ENCODE measurements around the gene OSBPL9.

OSBPL9 gene, protein sequence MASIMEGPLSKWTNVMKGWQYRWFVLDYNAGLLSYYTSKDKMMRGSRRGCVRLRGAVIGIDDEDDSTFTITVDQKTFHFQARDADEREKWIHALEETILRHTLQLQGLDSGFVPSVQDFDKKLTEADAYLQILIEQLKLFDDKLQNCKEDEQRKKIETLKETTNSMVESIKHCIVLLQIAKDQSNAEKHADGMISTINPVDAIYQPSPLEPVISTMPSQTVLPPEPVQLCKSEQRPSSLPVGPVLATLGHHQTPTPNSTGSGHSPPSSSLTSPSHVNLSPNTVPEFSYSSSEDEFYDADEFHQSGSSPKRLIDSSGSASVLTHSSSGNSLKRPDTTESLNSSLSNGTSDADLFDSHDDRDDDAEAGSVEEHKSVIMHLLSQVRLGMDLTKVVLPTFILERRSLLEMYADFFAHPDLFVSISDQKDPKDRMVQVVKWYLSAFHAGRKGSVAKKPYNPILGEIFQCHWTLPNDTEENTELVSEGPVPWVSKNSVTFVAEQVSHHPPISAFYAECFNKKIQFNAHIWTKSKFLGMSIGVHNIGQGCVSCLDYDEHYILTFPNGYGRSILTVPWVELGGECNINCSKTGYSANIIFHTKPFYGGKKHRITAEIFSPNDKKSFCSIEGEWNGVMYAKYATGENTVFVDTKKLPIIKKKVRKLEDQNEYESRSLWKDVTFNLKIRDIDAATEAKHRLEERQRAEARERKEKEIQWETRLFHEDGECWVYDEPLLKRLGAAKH

DNA sequence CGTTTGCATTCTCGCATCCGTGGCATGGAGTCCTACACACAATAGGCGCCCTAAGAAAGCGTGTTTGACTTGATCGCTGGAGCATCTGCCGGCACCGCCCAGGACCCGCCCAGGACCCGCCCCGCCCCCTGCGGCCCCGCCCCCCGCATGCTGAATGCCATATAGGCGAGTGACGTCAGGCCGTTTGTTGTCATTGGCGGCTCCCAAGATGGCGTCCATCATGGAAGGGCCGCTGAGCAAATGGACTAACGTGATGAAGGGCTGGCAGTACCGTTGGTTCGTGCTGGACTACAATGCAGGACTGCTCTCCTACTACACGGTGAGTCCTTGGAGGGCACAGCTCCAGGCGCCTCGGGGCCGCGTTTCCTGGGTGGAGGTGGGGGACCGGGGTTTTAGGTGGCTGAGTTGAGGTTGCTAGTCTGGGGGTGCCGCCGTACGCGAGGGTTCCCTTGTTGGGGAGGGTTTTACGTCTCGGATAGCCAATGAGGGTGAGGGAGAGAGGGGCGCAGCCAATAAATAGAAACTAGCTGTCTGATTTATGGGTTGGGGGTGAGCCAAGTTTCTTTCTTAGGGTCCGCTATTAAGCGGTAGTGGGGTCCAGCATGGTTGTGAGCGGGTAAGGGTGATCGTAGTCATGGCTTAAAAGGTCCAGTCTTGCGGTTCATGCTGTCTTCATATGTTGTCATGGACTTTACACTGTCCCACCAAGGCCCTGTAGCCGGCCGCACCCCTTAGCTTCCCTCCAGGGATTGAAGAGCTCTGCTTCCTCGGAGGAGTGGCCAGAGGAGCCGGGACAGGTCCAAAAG, at the start of gene OSBPL9:
OSBPL9 (plus strand) TSS at position 190 of the 806 bp plus-strand sequence; CDS start at position 209, 19 bp downstream.
- DNase-seq (ENCODE audit: low read depth in 2 of 2) = peak; percentile 70 to 78

DNA sequence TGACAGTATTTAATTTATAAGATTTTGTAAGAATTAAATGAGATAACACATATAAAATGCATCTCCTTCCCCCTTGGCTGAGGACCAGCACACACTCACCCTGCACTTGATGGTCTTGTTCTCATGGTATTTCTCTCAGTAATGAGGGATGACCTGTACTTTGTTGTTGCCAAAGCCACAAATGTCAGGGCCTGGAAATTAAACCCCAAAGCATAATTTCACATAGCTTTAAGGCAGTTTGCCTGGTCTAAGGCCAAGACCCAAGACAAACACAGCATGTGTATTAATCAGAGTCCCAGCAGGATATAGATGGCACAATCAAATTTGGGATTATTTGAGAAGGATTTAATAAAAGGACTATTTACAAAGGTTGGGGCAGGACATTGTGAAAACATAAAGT, 49.2 kb upstream of the OSBPL9 start:
- DNase-seq (ENCODE audit: low read depth in 2 of 2) = no peak

DNA sequence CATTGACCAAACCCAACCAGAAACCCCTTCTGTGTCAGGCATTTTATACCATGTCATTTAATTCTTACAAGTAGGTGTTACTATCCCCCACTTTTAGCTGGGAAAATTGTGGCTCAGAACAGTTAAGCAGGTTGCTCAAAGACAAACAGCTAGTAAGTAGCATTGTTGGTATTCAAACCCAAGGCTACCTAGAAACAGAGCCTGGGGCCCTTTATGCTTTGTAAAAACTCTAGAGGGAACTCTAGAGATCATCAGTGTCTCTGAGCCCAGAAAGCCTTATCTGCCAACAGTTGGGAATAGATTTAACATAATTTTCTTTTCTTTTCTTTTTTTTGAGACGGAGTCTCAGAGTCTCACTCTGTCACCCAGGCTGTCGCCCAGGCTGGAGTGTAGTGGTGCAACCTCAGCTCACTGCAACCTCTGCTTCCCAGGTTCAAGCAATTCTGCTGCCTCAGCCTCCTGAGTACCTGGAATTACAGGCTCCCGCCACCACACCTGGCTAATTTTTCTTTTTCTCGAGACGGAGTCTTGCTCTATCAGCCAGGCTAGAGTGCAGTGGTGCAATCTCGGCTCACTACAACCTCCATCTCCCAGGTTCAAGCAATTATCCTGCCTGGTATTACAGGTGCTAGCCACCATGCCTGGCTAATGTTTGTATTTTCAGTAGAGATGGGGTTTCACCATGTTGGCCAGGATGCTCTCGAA, 48.5 kb upstream of the OSBPL9 start:
- DNase-seq (ENCODE audit: low read depth in 2 of 2) = no peak

GRCh38 chr1:51569284-51570062, 47.4 kb upstream of the OSBPL9 start:
- DNase-seq (ENCODE audit: low read depth in 2 of 2) = peak in 1 of 2 donors; percentile 13

GRCh38 chr1:51570063-51570710, 46.7 kb upstream of the OSBPL9 start:
- DNase-seq (ENCODE audit: low read depth in 2 of 2) = no peak

- no peak for DNase-seq (ENCODE audit: low read depth in 2 of 2)
Measured at GRCh38 chr1:51572365-51572764, 44.5 kb upstream of the OSBPL9 start.

- no peak for DNase-seq (ENCODE audit: low read depth in 2 of 2)
Measured at GRCh38 chr1:51574796-51575195, 42.1 kb upstream of the OSBPL9 start.

DNA sequence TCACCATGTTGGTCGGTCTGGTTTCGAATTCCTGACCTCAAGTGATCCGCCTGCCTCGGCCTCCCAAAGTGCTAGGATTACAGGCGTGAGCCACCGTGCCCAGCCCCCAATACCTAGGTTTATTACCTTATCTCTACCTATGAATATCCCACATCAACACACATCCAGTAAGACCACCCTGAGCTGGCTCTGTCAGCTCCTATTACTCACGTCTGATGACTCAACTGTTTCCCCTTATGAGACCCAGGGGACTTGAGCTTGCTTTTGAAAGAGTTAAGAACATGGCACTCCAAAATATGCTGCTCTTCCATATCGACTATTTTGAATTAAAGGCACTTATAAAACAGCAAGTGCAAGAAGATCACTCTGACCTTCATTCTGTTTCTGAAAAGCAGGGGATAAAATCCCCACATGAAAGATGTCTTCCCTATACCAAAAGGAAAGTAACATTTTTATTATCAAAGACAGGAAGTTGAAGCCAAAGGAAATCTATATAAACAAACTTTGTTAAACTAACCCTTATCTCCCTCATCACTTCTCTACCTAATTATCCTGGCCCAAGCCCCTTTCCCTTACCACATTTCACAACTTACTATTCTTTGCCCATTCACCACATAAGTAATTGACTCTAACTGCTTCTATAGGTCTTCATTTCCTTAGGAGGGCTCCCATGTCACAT, 41.3 kb upstream of the OSBPL9 start:
- no peak for DNase-seq (ENCODE audit: low read depth in 2 of 2)

DNA sequence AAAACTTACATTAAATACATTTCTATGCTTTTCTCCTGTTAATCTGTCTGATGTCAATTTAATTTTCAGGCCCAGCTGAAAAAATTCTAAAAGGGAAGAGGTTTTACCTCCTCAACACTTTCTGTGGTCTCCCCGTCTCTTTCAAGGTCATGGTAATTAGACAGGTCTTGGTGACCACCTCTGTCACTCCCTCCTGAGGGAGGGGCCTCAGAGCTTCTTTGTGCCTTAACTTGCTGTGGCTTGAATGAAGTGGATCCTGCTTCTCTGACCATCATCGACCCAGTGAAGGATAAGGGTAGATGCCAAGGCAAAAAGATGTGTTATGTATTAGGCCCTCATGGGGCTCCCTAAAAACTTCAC, 40.8 kb upstream of the OSBPL9 start:
- no peak for DNase-seq (ENCODE audit: low read depth in 2 of 2)

DNA sequence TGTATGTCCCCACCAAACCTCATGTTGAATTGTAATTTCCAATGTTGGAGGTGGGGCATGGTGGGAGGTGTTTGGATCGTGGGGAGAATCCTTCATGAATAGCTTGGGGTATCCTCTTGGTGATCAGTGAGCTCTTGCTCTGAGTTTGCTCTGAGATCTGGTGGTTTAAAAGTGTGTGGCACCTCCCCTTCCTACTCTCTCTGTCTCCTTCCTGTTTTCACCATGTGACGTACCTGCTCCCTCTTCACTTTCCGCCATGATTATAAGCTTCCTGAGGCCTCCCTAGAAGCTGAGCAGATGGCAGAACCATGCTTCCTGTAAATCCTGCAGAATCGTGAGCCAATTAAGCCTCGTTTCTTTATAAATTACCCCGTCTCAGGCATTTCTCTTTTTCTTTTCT, 40.0 kb upstream of the OSBPL9 start:
- no peak for DNase-seq (ENCODE audit: low read depth in 2 of 2)

DNA sequence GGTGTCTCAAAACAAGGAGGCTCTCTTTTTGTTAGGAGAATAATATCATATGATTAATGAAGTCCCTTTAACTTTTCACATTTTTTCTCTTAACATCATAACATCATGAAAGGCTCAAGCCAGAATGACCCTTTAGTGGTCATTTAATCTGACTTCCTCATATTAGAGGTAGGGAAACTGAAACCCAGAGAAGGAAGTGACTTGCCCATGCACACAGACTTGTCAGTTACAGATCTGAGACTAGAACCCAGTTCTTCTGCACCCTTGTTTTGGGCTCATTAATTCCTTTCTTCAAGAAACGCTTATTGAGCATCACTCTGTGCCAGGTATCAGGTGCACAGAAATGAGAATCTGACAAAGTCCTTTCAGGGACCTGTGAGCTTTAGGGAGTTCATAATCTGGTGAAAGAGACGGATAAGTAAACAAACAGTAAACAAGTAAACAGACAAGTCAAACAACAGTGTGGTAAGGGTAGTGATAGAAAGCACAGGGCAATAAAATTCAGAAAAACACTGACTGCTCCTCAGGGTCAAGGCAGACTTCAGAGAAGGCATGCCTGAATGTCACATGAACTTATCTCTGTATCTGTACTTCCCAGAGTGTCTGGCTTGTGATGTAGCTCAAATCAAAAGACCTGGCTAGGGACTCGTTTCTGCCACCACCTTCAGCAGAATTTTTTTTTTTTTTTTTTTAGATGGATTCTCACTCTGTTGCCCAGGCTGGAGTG, 38.3 kb upstream of the OSBPL9 start:
- no peak for DNase-seq (ENCODE audit: low read depth in 2 of 2)

DNA sequence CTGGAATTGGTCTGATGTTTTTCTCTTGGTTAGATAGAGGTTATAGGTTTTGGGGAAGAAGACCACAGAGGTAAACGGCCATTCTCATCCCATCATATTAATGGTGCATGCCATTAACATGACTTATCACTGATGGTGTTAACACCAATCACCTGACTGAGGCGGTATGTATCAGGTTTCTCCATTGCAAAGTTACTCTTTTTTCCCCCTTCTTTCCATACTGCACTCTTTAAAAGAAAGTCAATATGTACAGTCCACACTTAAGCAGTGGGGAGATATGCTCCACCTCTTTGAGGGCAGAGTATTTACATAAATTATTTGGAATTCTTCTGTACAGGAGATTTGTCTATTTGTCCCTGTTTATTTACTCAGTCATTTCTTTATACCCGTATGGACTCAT, 35.7 kb upstream of the OSBPL9 start:
- no peak for DNase-seq (ENCODE audit: low read depth in 2 of 2)

- DNase-seq (ENCODE audit: low read depth in 2 of 2) = no peak
Measured at GRCh38 chr1:51583532-51583931, 33.4 kb upstream of the OSBPL9 start.

- DNase-seq (ENCODE audit: low read depth in 2 of 2) = no peak
Measured at GRCh38 chr1:51584021-51584420, 32.9 kb upstream of the OSBPL9 start.

DNA sequence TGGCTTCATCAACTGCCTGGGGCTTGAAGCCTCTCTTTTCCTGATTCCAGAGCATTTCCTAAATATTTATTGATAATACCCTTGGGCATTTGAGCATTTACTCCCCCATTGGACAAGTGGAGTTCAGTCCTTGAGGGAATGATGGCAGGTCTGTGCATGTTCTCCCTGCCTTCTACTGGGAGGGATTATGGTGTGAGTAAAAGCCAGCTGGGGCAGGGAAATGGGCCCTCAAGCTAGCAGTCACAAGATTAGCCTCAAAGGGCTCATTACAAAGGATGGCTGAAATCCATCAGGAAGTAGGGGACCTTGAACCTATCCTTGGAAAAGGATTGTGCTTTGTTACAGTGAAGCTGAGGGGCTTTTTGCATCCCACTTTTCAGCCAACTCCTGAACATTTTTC, 24.2 kb upstream of the OSBPL9 start:
- no peak for DNase-seq (ENCODE audit: low read depth in 2 of 2)

GRCh38 chr1:51594716-51595115, 22.2 kb upstream of the OSBPL9 start:
- no peak for DNase-seq (ENCODE audit: low read depth in 2 of 2)

- no peak for DNase-seq (ENCODE audit: low read depth in 2 of 2)
Measured at GRCh38 chr1:51600529-51600928, 16.4 kb upstream of the OSBPL9 start.

- no peak for DNase-seq (ENCODE audit: low read depth in 2 of 2)
Measured at GRCh38 chr1:51600965-51601364, 15.9 kb upstream of the OSBPL9 start.

All from stimulated activated CD8-positive, alpha-beta memory T cell treated with anti-CD3 and anti-CD28 coated beads, Interleukin-2, amount 100 ng/mL, for 48 hours (primary cell).